GM12878 (cell line): Measurements from ENCODE around the gene RGMB. TPM values are rescaled to one million over a fixed set of nuclear protein-coding genes. Genes with fewer than 3 reads are reported as not detected.

Experiments
- BACH1 ChIP-seq: fragments of 450-650 bp; IDR thresholded peaks from 2 replicates; pipeline ENCODE4 v1.6.1; 2017; ENCODE audit warnings: mild to moderate bottlenecking, borderline replicate concordance
- BCL11A ChIP-seq: IDR thresholded peaks from 2 replicates; pipeline ENCODE4 v1.6.1; 2011; ENCODE audit warnings: low read depth, low read length
- CBX3 ChIP-seq: fragments of 200-600 bp; sonication (generic); IDR thresholded peaks from 2 replicates; pipeline ENCODE4 v1.6.1; 2016; ENCODE audit warnings: low read depth, borderline replicate concordance
- CEBPZ ChIP-seq: fragments of 150-350 bp; IDR thresholded peaks from 2 replicates; pipeline ENCODE4 v1.6.1; 2016; ENCODE audit warnings: low read depth, low read length
- CHD2 ChIP-seq: IDR thresholded peaks from 2 replicates; pipeline ENCODE4 v1.6.1; 2011; ENCODE audit warnings: low read depth, low read length, improper control_type of control experiment, borderline replicate concordance
- DPF2 ChIP-seq: fragments of 450-650 bp; IDR thresholded peaks from 2 replicates; pipeline ENCODE4 v1.6.1; 2017; ENCODE audit warnings: mild to moderate bottlenecking
- ETV6 ChIP-seq, 2 experiments: fragments of 450-650 bp in 1 of 2; IDR thresholded peaks in 1 of 2; conservative IDR thresholded peaks in 1 of 2; 2 replicates each; pipeline ENCODE4 v1.6.1; 2014; ENCODE audit warnings: antibody characterized with exemption in 1 of 2, borderline replicate concordance in 1 of 2, low read depth in 1 of 2, mild to moderate bottlenecking in 1 of 2, moderate library complexity in 1 of 2
- GATAD2B ChIP-seq: fragments of 450-650 bp; conservative IDR thresholded peaks from 2 replicates; pipeline ENCODE4 v1.6.1; 2017; ENCODE audit warnings: low read depth, mild to moderate bottlenecking, moderate library complexity
- IKZF2 ChIP-seq, 2 experiments: fragments of 450-650 bp; IDR thresholded peaks; 2 replicates each; pipeline ENCODE4 v1.6.1; 2017; ENCODE audit warnings: mild to moderate bottlenecking in 2 of 2, moderate library complexity in 2 of 2
- KDM1A ChIP-seq: fragments of 200-600 bp; sonication (generic); IDR thresholded peaks from 2 replicates; pipeline ENCODE4 v1.6.1; 2016; ENCODE audit warnings: borderline replicate concordance
- MYC ChIP-seq: IDR thresholded peaks from 2 replicates; pipeline ENCODE4 v1.6.1; 2011; ENCODE audit warnings: mild to moderate bottlenecking, low read length, moderate library complexity, inconsistent platforms; ENCODE audit not compliant: insufficient read depth, insufficient replicate concordance, insufficient read length, severe bottlenecking
- NFIC ChIP-seq: IDR thresholded peaks from 2 replicates; pipeline ENCODE4 v1.6.1; 2012; ENCODE audit warnings: low read depth, mild to moderate bottlenecking, inconsistent platforms, low read length, moderate library complexity
- PAX5 ChIP-seq: IDR thresholded peaks from 2 replicates; pipeline ENCODE4 v1.6.1; 2011; ENCODE audit warnings: low read depth, low read length, borderline replicate concordance
- POLR2A ChIP-seq: IDR thresholded peaks from 2 replicates; pipeline ENCODE4 v1.6.1; 2011; ENCODE audit warnings: low read depth, mild to moderate bottlenecking, low read length
- RAD21 ChIP-seq: IDR thresholded peaks from 2 replicates; pipeline ENCODE4 v1.6.1; 2011; ENCODE audit warnings: mild to moderate bottlenecking, low read depth, low read length, moderate library complexity; ENCODE audit not compliant: insufficient read depth
- RUNX3 ChIP-seq: IDR thresholded peaks from 2 replicates; pipeline ENCODE4 v1.6.1; 2012; ENCODE audit warnings: low read length, inconsistent platforms
- SMAD5 ChIP-seq: IDR thresholded peaks from 2 replicates; pipeline ENCODE4 v1.6.1; 2016; ENCODE audit warnings: antibody characterized with exemption, low read depth
- SMARCA5 ChIP-seq: fragments of 450-650 bp; IDR thresholded peaks from 2 replicates; pipeline ENCODE4 v1.6.1; 2017; ENCODE audit warnings: mild to moderate bottlenecking
- SPI1 ChIP-seq: IDR thresholded peaks from 2 replicates; pipeline ENCODE4 v1.6.1; 2011; ENCODE audit warnings: low read depth, mild to moderate bottlenecking, low read length, moderate library complexity, borderline replicate concordance; ENCODE audit not compliant: insufficient read depth
- SRF ChIP-seq, 2 experiments: IDR thresholded peaks; 2 replicates each; pipeline ENCODE4 v1.6.1; 2011; ENCODE audit warnings: low read depth in 2 of 2, low read length in 2 of 2, mild to moderate bottlenecking in 1 of 2, moderate library complexity in 1 of 2
- STAT3 ChIP-seq: IDR thresholded peaks from 2 replicates; pipeline ENCODE4 v1.6.1; 2011; ENCODE audit warnings: low read depth, low read length, improper control_type of control experiment
- TCF12 ChIP-seq: IDR thresholded peaks from 2 replicates; pipeline ENCODE4 v1.6.1; 2011; ENCODE audit warnings: low read depth, mild to moderate bottlenecking, low read length
- TCF3 ChIP-seq: IDR thresholded peaks from 2 replicates; pipeline ENCODE4 v1.6.1; 2012; ENCODE audit warnings: low read depth, mild to moderate bottlenecking, low read length, borderline replicate concordance; ENCODE audit not compliant: insufficient read depth
- ZNF384 ChIP-seq: IDR thresholded peaks from 2 replicates; pipeline ENCODE4 v1.6.1; 2012; ENCODE audit warnings: low read depth, mild to moderate bottlenecking, low read length, improper control_type of control experiment, borderline replicate concordance
- polyA plus RNA-seq, 11 experiments: library from polyadenylated mRNA; depleted of rRNA in 4 of 11; unstranded in 6 of 11; stranded (reverse) in 5 of 11; fragments of >200 nt; fragmentation: Nextera tagmentation in 4 of 11; fragmentation: Illumina TruSeq in 1 of 11; extraction: Ambion mirVana in 4 of 11; extraction: Trizol in 1 of 11; gene quantifications; 1 replicate in 1 of 11; 2 replicates in 10 of 11; pipeline versions ENCODE4 v1.2.1 to v1.2.3, GENCODE V29; 2011 to 2016; ENCODE audit warnings: inconsistent platforms in 2 of 11, missing spikeins in 2 of 11, low read depth in 1 of 11
- total RNA-seq, 4 experiments: library from RNA; depleted of rRNA in 3 of 4; stranded (reverse); fragments of >200 nt in 3 of 4; fragmentation: Illumina TruSeq in 1 of 4; extraction: Trizol in 1 of 4; gene quantifications; 2 replicates each; pipeline versions ENCODE4 v1.2.1 to v1.2.3, GENCODE V29; 2013 to 2021
- TF ChIP-seq, protein P1 (sequence below): fragments of 450-650 bp; IDR thresholded peaks from 2 replicates; pipeline ENCODE4 v1.6.1; 2016; ENCODE audit warnings: mild to moderate bottlenecking
- TF ChIP-seq, protein P2 (sequence below): fragments of 450-650 bp; IDR thresholded peaks from 2 replicates; pipeline ENCODE4 v1.6.1; 2017; ENCODE audit warnings: low read depth, mild to moderate bottlenecking, moderate library complexity

RGMB gene
- total and polyA plus RNA-seq, 10 of the 15 experiments (the other 5 are each of a cell fraction or from before 2014, with no cell fraction given), result 1.3 to 15.3 (median 7.4) TPM

DNA sequence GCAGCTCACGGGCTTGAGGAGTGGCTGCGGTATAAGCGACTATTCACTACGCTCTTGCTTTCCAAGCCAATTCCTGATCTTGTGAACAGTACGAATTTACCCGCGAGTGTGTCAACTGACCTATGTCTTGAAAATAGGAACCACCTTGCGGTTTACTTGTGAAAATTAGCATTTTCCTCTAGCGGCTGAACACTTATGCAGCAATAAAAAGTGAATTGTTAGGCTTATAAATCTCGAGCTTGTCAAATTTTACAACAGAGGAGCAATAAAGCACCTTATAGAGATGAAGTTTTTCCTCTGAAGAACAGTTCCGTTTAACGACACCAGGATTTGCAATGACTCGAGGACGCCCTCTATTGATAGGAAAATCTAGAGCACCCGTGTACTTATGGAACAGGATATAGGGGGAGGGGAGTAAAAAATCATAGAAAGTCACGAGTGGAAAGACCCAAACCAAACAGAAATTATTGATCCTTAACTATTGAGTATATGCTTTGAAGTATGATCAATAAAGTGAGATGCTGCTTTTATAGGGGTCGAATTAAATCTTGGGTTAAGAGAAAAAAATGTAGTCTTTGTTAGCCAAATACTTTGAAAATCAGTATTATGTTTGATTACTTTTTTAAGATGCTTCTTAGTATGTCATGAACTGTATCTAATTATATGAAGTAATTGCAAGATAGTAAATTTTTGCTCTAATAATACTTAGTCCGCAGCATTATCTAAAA lies 1.9 kb upstream of the RGMB start (continued):
- TF ChIP-seq SRF (IDR thresholded peaks at IDR 0.05; ENCODE audit: low read depth in 2 of 2, low read length in 2 of 2) (no peak), CHD2 (0 out of 2 replicates have a peak, but pooled peaks have one; percentile 36), RAD21 (peak; percentile 59), TCF12 (no peak), IKZF2 (IDR thresholded peaks at IDR 0.05) (peak; percentile 32 to 33; a peak in 3 of 4 replicates), SMAD5 (no peak), SMARCA5 (peak; percentile 53; the same call in 1 of the 2 replicates), RUNX3 (peak; percentile 68), ETV6 (conservative IDR thresholded peaks at IDR 0.05 in 1 of 2, IDR thresholded peaks at IDR 0.05 in 1 of 2; ENCODE audit: borderline replicate concordance in 1 of 2, low read depth in 1 of 2) (no peak), PAX5 (no peak), DPF2 (no peak), NFIC (peak; percentile 34; the same call in 1 of the 2 replicates), MYC (no peak), ZNF384 (no peak), CEBPZ (no peak), BACH1 (no peak), BCL11A (no peak), KDM1A (no peak), STAT3 (no peak), GATAD2B (0 out of 2 replicates have a peak, but pooled peaks have one; percentile 24), SPI1 (no peak), TCF3 (no peak), POLR2A (no peak), CBX3 (no peak)
- TF ChIP-seq, protein P1, sequence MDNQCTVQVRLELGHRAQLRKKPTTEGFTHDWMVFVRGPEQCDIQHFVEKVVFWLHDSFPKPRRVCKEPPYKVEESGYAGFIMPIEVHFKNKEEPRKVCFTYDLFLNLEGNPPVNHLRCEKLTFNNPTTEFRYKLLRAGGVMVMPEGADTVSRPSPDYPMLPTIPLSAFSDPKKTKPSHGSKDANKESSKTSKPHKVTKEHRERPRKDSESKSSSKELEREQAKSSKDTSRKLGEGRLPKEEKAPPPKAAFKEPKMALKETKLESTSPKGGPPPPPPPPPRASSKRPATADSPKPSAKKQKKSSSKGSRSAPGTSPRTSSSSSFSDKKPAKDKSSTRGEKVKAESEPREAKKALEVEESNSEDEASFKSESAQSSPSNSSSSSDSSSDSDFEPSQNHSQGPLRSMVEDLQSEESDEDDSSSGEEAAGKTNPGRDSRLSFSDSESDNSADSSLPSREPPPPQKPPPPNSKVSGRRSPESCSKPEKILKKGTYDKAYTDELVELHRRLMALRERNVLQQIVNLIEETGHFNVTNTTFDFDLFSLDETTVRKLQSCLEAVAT, result no peak
- TF ChIP-seq, protein P2, sequence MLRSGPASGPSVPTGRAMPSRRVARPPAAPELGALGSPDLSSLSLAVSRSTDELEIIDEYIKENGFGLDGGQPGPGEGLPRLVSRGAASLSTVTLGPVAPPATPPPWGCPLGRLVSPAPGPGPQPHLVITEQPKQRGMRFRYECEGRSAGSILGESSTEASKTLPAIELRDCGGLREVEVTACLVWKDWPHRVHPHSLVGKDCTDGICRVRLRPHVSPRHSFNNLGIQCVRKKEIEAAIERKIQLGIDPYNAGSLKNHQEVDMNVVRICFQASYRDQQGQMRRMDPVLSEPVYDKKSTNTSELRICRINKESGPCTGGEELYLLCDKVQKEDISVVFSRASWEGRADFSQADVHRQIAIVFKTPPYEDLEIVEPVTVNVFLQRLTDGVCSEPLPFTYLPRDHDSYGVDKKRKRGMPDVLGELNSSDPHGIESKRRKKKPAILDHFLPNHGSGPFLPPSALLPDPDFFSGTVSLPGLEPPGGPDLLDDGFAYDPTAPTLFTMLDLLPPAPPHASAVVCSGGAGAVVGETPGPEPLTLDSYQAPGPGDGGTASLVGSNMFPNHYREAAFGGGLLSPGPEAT, result 0 out of 2 replicates have a peak, but pooled peaks have one; percentile 28
